Endothelial cell of umbilical vein (primary cell): Measurements from ENCODE around the gene STRN. TPM values are rescaled to one million over a fixed set of nuclear protein-coding genes. Genes with fewer than 3 reads are reported as not detected.

Experiments
- BruUV-seq: library from RNA; stranded (reverse); fragments of 400-500 nt; replicated peaks from 2 replicates; lab custom pipeline; 2021; lab: Mats Ljungman, UMichigan
- CTCF ChIA-PET: fragments of 300-600, 350-600 bp; sonication (Branson Sonifier 250); formaldehyde crosslinking; loops from one replicate; lab custom pipeline; 2021; ENCODE audit warnings: antibody characterized with exemption, inconsistent platforms; lab: Charles Lee
- POLR2A ChIA-PET: fragments of 300-600, 350-600 bp; sonication (Branson Sonifier 250); formaldehyde crosslinking; loops from one replicate; lab custom pipeline; 2021; ENCODE audit warnings: antibody characterized with exemption, inconsistent platforms; lab: Charles Lee
- DNase-seq: peaks from one replicate; pipeline ENCODE4 v3.0.0-alpha.2; 2011; ENCODE audit warnings: low read depth, low spot score
- FAIRE-seq: peaks from 2 replicates; lab custom pipeline; 2011; peaks lifted over from hg19 to GRCh38; lab: Jason Lieb, UNC
- H2AFZ ChIP-seq: 2 replicates; pipeline ENCODE4 v1.6.0; 2012; ENCODE audit warnings: low read depth, low read length, control low read depth, inconsistent platforms
- H3K27ac ChIP-seq: 2 replicates; pipeline ENCODE4 v1.5.1; 2011; ENCODE audit warnings: low read depth, mild to moderate bottlenecking, control low read depth, low read length, moderate library complexity; ENCODE audit not compliant: insufficient read depth
- H3K27me3 ChIP-seq, 2 experiments: 2 replicates each; pipeline versions ENCODE4 v1.6.0 to v1.6.1; 2011; ENCODE audit warnings: low read length in 2 of 2, mixed read lengths in 1 of 2; ENCODE audit not compliant: control insufficient read depth in 2 of 2, insufficient read depth in 2 of 2
- H3K36me3 ChIP-seq, 2 experiments: 2 replicates in 1 of 2; 3 replicates in 1 of 2; pipeline ENCODE4 v1.5.1; 2011; ENCODE audit warnings: low read length in 2 of 2, mild to moderate bottlenecking in 1 of 2, moderate library complexity in 1 of 2; ENCODE audit not compliant: control insufficient read depth in 2 of 2, insufficient read depth in 2 of 2; ENCODE audit errors: extremely low read depth in 1 of 2
- H3K4me1 ChIP-seq: 3 replicates; pipeline ENCODE4 v1.5.1; 2011; ENCODE audit warnings: mild to moderate bottlenecking, low read length; ENCODE audit not compliant: control insufficient read depth, insufficient read depth; ENCODE audit errors: extremely low read depth
- H3K4me2 ChIP-seq: 2 replicates; pipeline ENCODE4 v1.6.1; 2011; ENCODE audit warnings: low read length, control low read depth, mixed read lengths; ENCODE audit not compliant: insufficient read depth
- H3K4me3 ChIP-seq, 3 experiments: fragments of 200-600 bp in 1 of 3; sonication (generic), shearing (Covaris generic) in 1 of 3; replicated peaks in 1 of 3; 2 replicates each; pipeline ENCODE4 v1.5.1; 2011 to 2016; ENCODE audit warnings: control low read depth in 3 of 3, low read length in 3 of 3, mild to moderate bottlenecking in 2 of 3, inconsistent platforms in 1 of 3, low read depth in 1 of 3, moderate library complexity in 1 of 3; ENCODE audit not compliant: insufficient read depth in 1 of 3
- H3K79me2 ChIP-seq: 2 replicates; pipeline ENCODE4 v1.6.0; 2012; ENCODE audit warnings: low read length, inconsistent platforms; ENCODE audit not compliant: control insufficient read depth, insufficient read depth
- H3K9ac ChIP-seq: replicated peaks from 2 replicates; pipeline ENCODE3; 2011; ENCODE audit warnings: low read length, control low read depth; ENCODE audit not compliant: insufficient read depth; ENCODE audit errors: extremely low read depth
- H3K9me1 ChIP-seq: replicated peaks from 3 replicates; pipeline ENCODE4 v1.6.0; 2011; ENCODE audit warnings: mild to moderate bottlenecking, low read length; ENCODE audit not compliant: control insufficient read depth, insufficient read depth; ENCODE audit errors: extremely low read depth
- H3K9me3 ChIP-seq: replicated peaks from 2 replicates; pipeline ENCODE4 v1.5.1; 2012; ENCODE audit warnings: low read length, inconsistent platforms; ENCODE audit not compliant: control insufficient read depth, insufficient read depth
- H4K20me1 ChIP-seq: replicated peaks from 2 replicates; pipeline ENCODE3; 2011; ENCODE audit warnings: mild to moderate bottlenecking, low read length; ENCODE audit not compliant: control insufficient read depth, insufficient read depth; ENCODE audit errors: extremely low read depth
- CTCF ChIP-seq, 2 donors: IDR thresholded peaks; 1 replicate in 1 of 2; 2 replicates in 1 of 2; pipeline ENCODE4 v1.5.1; 2011; ENCODE audit warnings: low read length in 2 of 2, mild to moderate bottlenecking in 2 of 2, moderate library complexity in 2 of 2, control low read depth in 1 of 2, inconsistent platforms in 1 of 2, low read depth in 1 of 2; ENCODE audit not compliant: insufficient read depth in 1 of 2; ENCODE audit errors: extremely low read depth in 1 of 2
- EZH2 ChIP-seq: IDR thresholded peaks from 2 replicates; pipeline ENCODE4 v1.6.1; 2012; ENCODE audit warnings: borderline replicate concordance, low read depth, mild to moderate bottlenecking, moderate library complexity, low read length, inconsistent platforms; ENCODE audit not compliant: severe bottlenecking
- FOS ChIP-seq: IDR thresholded peaks from 2 replicates; pipeline ENCODE4 v1.6.1; 2011; ENCODE audit warnings: mild to moderate bottlenecking, low read length, moderate library complexity, borderline replicate concordance; ENCODE audit not compliant: insufficient read depth
- GATA2 ChIP-seq: IDR thresholded peaks from 2 replicates; pipeline ENCODE4 v1.7.0; 2011; ENCODE audit warnings: low read depth, mild to moderate bottlenecking, moderate library complexity, mixed read lengths, low read length; ENCODE audit not compliant: insufficient read length, insufficient read depth
- JUN ChIP-seq: IDR thresholded peaks from 2 replicates; pipeline ENCODE4 v1.6.1; 2011; ENCODE audit warnings: borderline replicate concordance, low read depth; ENCODE audit not compliant: insufficient read length, insufficient read depth
- MAX ChIP-seq: IDR thresholded peaks from 2 replicates; pipeline ENCODE4 v1.6.1; 2011; ENCODE audit not compliant: insufficient read depth, insufficient read length
- MYC ChIP-seq: IDR thresholded peaks from one replicate; pipeline ENCODE4 v1.6.1; 2011; ENCODE audit warnings: mild to moderate bottlenecking, low read depth, low read length
- POLR2A ChIP-seq: IDR thresholded peaks from 2 replicates; pipeline ENCODE4 v1.6.1; 2012; ENCODE audit warnings: low read depth, mild to moderate bottlenecking, control low read depth, low read length
- POLR2AphosphoS5 ChIP-seq: IDR thresholded peaks from 2 replicates; pipeline ENCODE4 v1.6.1; 2012; ENCODE audit warnings: low read depth, mild to moderate bottlenecking, control low read depth, low read length, moderate library complexity; ENCODE audit not compliant: insufficient read depth
- dilution Hi-C: fragments of 300-500 bp; cut with MboI; formaldehyde crosslinking; loops from one replicate; pipeline ENCODE4 v1.15.0; 2019; ENCODE audit warnings: low sequenced_read_pairs; ENCODE audit not compliant: extremely low pct_ligation_motif_present
- intact Hi-C: fragments of 100-400 bp; cut with micrococcal nuclease; formaldehyde crosslinking; loops from one replicate; pipeline ENCODE4 v1.10.0; 2022
- polyA plus RNA-seq, 4 experiments: library from polyadenylated mRNA; depleted of rRNA in 3 of 4; stranded (reverse) in 3 of 4; unstranded in 1 of 4; fragments of >200 nt; gene quantifications; 2 replicates each; pipeline versions ENCODE4 v1.2.1 to v1.2.3, GENCODE V29; 2011 to 2012; ENCODE audit warnings: missing spikeins in 1 of 4
- total RNA-seq: library from RNA; stranded (reverse); gene quantifications from 2 replicates; pipeline ENCODE4 v1.2.3, GENCODE V29; 2021

STRN gene
- total and polyA plus RNA-seq, 2 donors (not counting 3 experiments of a cell fraction or from before 2014, with no cell fraction given), result 6.7 to 33.4 TPM

- Histone ChIP-seq H3K9me3 (no peaks in the 10 kb centered on the region), H2AFZ (no peak overlapping the region), H3K4me1 (no peaks in the 10 kb centered on the region), H3K27me3 (no peaks in the 10 kb centered on the region), H3K27ac (no peak overlapping the region), H3K36me3 (peaks cover 0 to 1% of the 10 kb centered on the region in 2 experiments), H3K4me2 (no peak overlapping the region), H3K9ac (no peak overlapping the region), H4K20me1 (no peaks in the 10 kb centered on the region), H3K4me3 (no peak overlapping the region), H3K9me1 (no peaks in the 10 kb centered on the region), H3K79me2 (no peaks in the 10 kb centered on the region)
- ChIA-PET POLR2A (no interaction called here), CTCF (no interaction called here)
- intact Hi-C loops (no loop called here), dilution Hi-C loops (no loop called here)
- no TSS peak for BruUV-seq
- FAIRE-seq (no peak), DNase-seq (no peak)
- TF ChIP-seq POLR2AphosphoS5, result no peak
- no peak for TF ChIP-seq JUN
- no peak for TF ChIP-seq FOS
- TF ChIP-seq EZH2, result no peak
- no peak for TF ChIP-seq MAX
- TF ChIP-seq MYC, result no peak
- no peak for TF ChIP-seq GATA2
- TF ChIP-seq CTCF (IDR thresholded peaks at IDR 0.05; ENCODE audit: extremely low read depth in 1 of 2, insufficient read depth in 1 of 2, low read depth in 1 of 2, low read length in 2 of 2), result no peak
- TF ChIP-seq POLR2A, result no peak
These were observed 60.1 kb downstream of the STRN start for GRCh38 chr2:36906277-36906676.
